Measurements from ENCODE around the gene DNAJC30. TPM values are rescaled to one million over a fixed set of nuclear protein-coding genes. Genes with fewer than 3 reads are reported as not detected.
"Not testable (repeated sequence)": the region's sequence is repeated elsewhere in the genome, so short reads cannot be mapped to it uniquely, and the experiment has no call there.

Gene DNAJC30
- total RNA-seq, 1 donor from 2014 or later = 8.4 TPM

DNA sequence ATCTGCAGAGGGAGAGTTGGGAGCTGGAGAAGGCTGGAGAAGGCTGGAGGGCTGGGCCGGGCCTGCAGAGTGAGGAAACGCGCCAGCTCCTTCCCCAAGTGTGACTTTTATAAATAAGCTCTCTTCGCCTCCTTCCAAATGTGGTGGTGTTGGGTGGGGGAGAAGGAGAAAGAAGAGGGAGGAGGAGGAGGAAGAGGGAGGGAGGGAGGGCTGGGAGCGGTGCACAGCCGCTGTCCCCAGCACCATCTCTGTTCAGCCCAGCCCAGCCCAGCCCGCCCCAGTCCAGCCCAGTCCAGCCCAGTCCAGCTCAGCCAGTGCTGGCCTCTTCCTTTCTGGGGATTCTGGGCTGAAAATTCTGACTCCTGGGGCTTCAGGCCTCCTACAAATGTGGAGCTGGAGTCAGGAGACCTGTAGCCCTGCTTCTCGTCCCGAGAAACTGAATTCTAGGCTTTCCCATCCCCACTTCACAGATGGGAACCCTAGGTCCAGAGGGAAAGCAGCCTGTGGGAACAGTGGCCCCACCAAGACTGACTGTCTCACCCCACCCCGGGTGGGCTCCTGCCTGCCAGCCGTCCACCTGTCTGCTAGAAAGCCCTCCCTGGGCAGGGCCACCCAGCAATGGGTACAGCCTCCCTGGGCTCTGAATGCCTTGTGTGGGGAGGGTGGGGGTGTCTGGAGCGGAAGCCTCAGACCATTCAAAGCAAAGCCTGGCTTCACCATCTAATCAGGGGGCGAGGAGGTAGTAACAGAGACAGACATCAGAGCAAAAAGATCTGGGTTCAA is 34.0 kb upstream of the DNAJC30 start:
- H3K9me3 Mint-ChIP-seq (ENCODE audit: unreplicated experiment) = peaks cover 8% of the 10 kb centered on the region
- H3K27ac Mint-ChIP-seq (ENCODE audit: unreplicated experiment) = no peak overlapping the region
- TF ChIP-seq, protein P1, sequence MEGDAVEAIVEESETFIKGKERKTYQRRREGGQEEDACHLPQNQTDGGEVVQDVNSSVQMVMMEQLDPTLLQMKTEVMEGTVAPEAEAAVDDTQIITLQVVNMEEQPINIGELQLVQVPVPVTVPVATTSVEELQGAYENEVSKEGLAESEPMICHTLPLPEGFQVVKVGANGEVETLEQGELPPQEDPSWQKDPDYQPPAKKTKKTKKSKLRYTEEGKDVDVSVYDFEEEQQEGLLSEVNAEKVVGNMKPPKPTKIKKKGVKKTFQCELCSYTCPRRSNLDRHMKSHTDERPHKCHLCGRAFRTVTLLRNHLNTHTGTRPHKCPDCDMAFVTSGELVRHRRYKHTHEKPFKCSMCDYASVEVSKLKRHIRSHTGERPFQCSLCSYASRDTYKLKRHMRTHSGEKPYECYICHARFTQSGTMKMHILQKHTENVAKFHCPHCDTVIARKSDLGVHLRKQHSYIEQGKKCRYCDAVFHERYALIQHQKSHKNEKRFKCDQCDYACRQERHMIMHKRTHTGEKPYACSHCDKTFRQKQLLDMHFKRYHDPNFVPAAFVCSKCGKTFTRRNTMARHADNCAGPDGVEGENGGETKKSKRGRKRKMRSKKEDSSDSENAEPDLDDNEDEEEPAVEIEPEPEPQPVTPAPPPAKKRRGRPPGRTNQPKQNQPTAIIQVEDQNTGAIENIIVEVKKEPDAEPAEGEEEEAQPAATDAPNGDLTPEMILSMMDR (IDR thresholded peaks at IDR 0.05; ENCODE audit: partially characterized antibody, unreplicated experiment) = no peak

DNA sequence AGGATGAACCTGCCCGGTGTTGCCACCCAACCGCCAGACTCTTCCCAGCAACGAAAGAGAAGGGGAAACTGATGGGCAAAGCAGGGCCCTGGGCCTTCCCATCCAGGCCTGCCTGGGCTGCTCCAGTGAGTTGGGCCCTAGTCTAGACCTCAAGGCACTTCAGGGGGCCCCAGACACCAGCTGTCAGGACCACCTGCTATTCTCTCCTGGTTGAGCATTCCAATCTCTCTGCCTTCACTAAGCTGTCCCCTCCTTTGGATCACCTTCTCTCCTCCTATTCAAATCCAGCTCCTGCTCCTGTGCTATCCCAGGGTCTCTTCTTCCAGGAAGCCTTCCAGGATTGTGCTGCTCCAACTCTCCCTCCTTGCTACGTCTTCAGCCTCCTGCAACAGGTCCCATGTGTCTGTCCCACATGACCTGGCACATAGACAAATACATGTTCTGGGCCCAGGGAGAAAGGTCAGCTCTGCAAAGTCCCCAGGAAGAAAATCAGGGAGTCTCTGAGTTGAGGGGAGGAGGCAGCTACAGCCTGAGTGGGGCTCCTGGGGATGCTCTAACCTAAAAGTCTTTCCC is 33.2 kb upstream of the DNAJC30 start:
- peaks cover 4% of the 10 kb centered on the region for H3K36me3 Mint-ChIP-seq (ENCODE audit: unreplicated experiment)
- H3K27me3 Mint-ChIP-seq (ENCODE audit: unreplicated experiment) = peaks cover 11% of the 10 kb centered on the region
- H3K4me3 Mint-ChIP-seq (ENCODE audit: unreplicated experiment) = peak overlapping the region; percentile 74
- peaks cover 8% of the 10 kb centered on the region for H3K9me3 Mint-ChIP-seq (ENCODE audit: unreplicated experiment)
- peaks cover 10% of the 10 kb centered on the region for H3K4me1 Mint-ChIP-seq (ENCODE audit: low read depth, unreplicated experiment)
- TF ChIP-seq, protein P1 (IDR thresholded peaks at IDR 0.05; ENCODE audit: partially characterized antibody, unreplicated experiment) = no peak
- no peak overlapping the region for H3K27ac Mint-ChIP-seq (ENCODE audit: unreplicated experiment)
- DNase-seq = no peak

More for the DNA sequence above, 34.0 kb upstream of the DNAJC30 start:
- H3K4me3 Mint-ChIP-seq (ENCODE audit: unreplicated experiment) = peak overlapping the region; percentile 74
- DNase-seq = no peak
- peaks cover 11% of the 10 kb centered on the region for H3K27me3 Mint-ChIP-seq (ENCODE audit: unreplicated experiment)
- H3K4me1 Mint-ChIP-seq (ENCODE audit: low read depth, unreplicated experiment) = peaks cover 7% of the 10 kb centered on the region
- H3K36me3 Mint-ChIP-seq (ENCODE audit: unreplicated experiment) = peaks cover 4% of the 10 kb centered on the region

DNA sequence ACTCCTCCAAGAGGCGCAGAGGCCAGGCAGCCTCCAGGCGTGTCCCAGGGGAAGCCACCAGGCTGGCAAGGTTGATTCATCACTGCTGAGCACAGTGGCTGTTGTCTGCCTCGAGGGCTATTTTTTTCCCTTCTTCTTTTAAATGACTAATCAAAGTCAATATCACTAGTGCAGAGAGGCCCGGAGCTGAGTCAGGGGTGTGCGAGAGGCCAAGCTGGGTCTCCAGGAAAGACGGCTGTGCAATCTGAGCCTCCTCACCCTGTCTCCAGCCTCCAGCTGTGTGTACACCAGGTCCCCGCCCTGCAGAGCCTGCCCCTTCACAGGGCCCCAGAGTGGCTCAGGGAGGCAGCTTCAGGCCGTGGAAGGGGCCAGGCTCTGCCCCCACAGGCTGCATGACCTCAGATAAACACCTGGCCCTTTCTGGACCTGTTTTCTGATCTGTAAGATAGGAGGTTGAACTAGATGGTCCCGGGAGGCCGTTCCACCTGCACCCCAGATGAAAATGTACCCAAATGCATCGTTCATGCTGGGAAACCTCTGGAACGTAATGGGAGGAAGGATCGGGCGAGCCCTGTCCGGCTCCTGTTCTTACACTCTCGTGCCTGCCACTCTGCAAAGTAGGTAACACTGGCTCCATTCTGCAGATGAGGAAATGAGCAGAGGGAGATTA is 32.5 kb upstream of the DNAJC30 start:
- Mint-ChIP-seq H3K9me3 (ENCODE audit: unreplicated experiment) (peaks cover 9% of the 10 kb centered on the region), H3K4me1 (ENCODE audit: low read depth, unreplicated experiment) (peaks cover 10% of the 10 kb centered on the region), H3K36me3 (ENCODE audit: unreplicated experiment) (peaks cover 4% of the 10 kb centered on the region), H3K27ac (ENCODE audit: unreplicated experiment) (no peak overlapping the region), H3K27me3 (ENCODE audit: unreplicated experiment) (peaks cover 8% of the 10 kb centered on the region), H3K4me3 (ENCODE audit: unreplicated experiment) (peak overlapping the region; percentile 25)
- TF ChIP-seq, protein P1 (IDR thresholded peaks at IDR 0.05; ENCODE audit: partially characterized antibody, unreplicated experiment) = no peak
- DNase-seq = peak; percentile 61

DNA sequence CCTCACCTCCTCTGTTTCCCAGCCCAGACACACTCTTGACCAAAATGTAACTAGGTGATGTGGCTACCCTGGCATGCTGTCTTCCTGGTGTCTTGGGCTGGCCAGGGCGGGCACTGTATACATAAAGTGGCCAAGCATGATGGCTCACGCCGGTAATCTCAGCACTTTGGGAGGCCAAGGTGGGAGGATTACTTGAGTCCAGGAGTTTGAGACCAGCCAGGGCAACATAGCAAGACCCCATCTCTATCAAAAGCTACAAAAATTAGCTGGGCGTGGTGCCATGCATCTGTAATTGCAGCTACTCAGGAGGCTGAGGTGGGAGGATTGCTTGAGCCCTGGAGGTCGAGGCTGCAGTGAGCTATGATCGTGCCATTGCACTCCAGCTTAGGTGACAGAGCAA is 30.1 kb upstream of the DNAJC30 start:
- H3K9me3 Mint-ChIP-seq (ENCODE audit: unreplicated experiment) = not testable (repeated sequence)

DNA sequence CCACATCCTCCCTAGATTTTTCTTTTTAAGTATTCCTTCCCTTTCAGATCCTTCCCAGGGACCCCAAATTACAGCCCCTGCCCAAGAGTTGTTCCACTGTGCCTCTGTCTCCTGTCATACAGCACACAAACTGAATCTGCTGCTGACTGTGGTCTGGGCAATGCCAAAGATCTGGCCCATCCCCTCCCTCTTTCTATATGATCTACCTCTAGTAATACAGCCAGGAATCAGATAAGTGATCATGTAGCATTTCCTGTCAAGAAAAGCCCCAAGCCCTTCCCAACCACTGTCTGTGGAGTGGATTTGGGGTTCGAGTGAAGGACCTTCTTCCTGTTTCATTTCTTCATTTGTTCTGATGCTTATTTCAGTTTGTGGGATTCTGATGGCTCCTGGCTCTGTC is 29.5 kb upstream of the DNAJC30 start:
- Mint-ChIP-seq H3K27me3 (ENCODE audit: unreplicated experiment) (peaks cover 4% of the 10 kb centered on the region), H3K36me3 (ENCODE audit: unreplicated experiment) (peaks cover 4% of the 10 kb centered on the region), H3K4me1 (ENCODE audit: low read depth, unreplicated experiment) (peaks cover 10% of the 10 kb centered on the region), H3K4me3 (ENCODE audit: unreplicated experiment) (no peak overlapping the region), H3K27ac (ENCODE audit: unreplicated experiment) (peak overlapping the region; percentile 38), H3K9me3 (ENCODE audit: unreplicated experiment) (peaks cover 5% of the 10 kb centered on the region)
- TF ChIP-seq, protein P1 (IDR thresholded peaks at IDR 0.05; ENCODE audit: partially characterized antibody, unreplicated experiment) = no peak
- DNase-seq = no peak

More for the DNA sequence above, 30.1 kb upstream of the DNAJC30 start:
- H3K27ac Mint-ChIP-seq (ENCODE audit: unreplicated experiment); H3K36me3 Mint-ChIP-seq (ENCODE audit: unreplicated experiment); H3K27me3 Mint-ChIP-seq (ENCODE audit: unreplicated experiment); DNase-seq; H3K4me3 Mint-ChIP-seq (ENCODE audit: unreplicated experiment): not testable (repeated sequence)
- H3K4me1 Mint-ChIP-seq (ENCODE audit: low read depth, unreplicated experiment) = peaks cover 10% of the 10 kb centered on the region
